Thoracic aorta (tissue), 2 donors: ENCODE results near the gene MLANA. TPM values are rescaled to one million over a fixed set of nuclear protein-coding genes. Genes with fewer than 3 reads are reported as not detected.

Experiments
- ATAC-seq: fragments of 150-250 bp; one replicate; pipeline ENCODE4 v1.8.0; 2017; ENCODE audit warnings: low read depth; ENCODE audit not compliant: insufficient number of reproducible peaks, low FRiP score
- DNase-seq: peaks from one replicate; pipeline ENCODE4 v3.0.0-alpha.2; 2020; ENCODE audit warnings: low spot score
- H3K27ac ChIP-seq, 2 donors: fragments of 200-600 bp; sonication (generic); 1 replicate in 1 of 2; 2 replicates in 1 of 2; pipeline ENCODE4 v1.5.1; 2016; ENCODE audit warnings: mild to moderate bottlenecking in 2 of 2, moderate library complexity in 2 of 2
- H3K27me3 ChIP-seq: fragments of 200-600 bp; sonication (generic); replicated peaks from 2 replicates; pipeline ENCODE4 v1.6.0; 2016; ENCODE audit warnings: mild to moderate bottlenecking; ENCODE audit not compliant: insufficient read depth
- H3K36me3 ChIP-seq: fragments of 200-600 bp; sonication (generic); one replicate; pipeline ENCODE4 v1.5.1; 2016
- H3K4me1 ChIP-seq, 2 donors: fragments of 200-600 bp; sonication (generic); 1 replicate in 1 of 2; 2 replicates in 1 of 2; pipeline versions ENCODE4 v1.5.1 to v1.6.0; 2016; ENCODE audit warnings: low read depth in 2 of 2, mild to moderate bottlenecking in 1 of 2; ENCODE audit not compliant: control insufficient read depth in 1 of 2
- H3K4me3 ChIP-seq: fragments of 200-600 bp; sonication (generic); 2 replicates; pipeline ENCODE4 v1.5.1; 2016; ENCODE audit warnings: mild to moderate bottlenecking
- H3K9me3 ChIP-seq: fragments of 200-600 bp; sonication (generic); 2 replicates; pipeline ENCODE4 v1.5.1; 2016
- total RNA-seq, 2 donors: library from RNA; depleted of rRNA; stranded (reverse); fragments of >200 nt; gene quantifications; one replicate each; pipeline versions ENCODE4 v1.1.0 to v1.2.3, GENCODE V29; 2016
- TF ChIP-seq, protein P1 (sequence below): fragments of 200-600 bp; sonication (generic); IDR thresholded peaks from one replicate; pipeline ENCODE4 v1.5.1; 2019; ENCODE audit warnings: antibody characterized with exemption

The MLANA gene
- total RNA-seq, 2 donors from 2014 or later, result not detected

DNA sequence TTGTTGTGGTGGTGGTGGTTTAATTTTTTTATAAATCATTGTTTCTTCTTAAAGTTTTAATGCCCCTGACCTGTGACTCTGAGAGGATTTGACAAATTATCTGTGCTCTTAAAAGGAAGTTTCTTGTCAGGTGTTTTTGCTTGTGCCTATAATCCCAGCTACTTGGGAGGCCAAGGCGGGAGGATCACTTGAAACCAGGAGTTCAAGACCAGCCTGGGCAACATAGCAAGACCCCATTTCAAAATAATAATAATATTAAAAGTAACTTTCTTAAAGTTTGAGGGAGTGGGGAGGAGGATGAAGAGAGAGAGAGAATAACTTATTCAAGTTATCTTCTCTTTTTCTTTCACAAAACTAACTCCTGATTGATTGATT lies 45.5 kb upstream of the MLANA start:
- Histone ChIP-seq H3K36me3 (no peaks in the 10 kb centered on the region), H3K27ac (no peak overlapping the region), H3K27me3 (no peaks in the 10 kb centered on the region), H3K4me1 (peaks cover 4 to 6% of the 10 kb centered on the region in 2 donors), H3K4me3 (no peak overlapping the region), H3K9me3 (no peaks in the 10 kb centered on the region)
- ATAC-seq, result no peak
- TF ChIP-seq, protein P1, sequence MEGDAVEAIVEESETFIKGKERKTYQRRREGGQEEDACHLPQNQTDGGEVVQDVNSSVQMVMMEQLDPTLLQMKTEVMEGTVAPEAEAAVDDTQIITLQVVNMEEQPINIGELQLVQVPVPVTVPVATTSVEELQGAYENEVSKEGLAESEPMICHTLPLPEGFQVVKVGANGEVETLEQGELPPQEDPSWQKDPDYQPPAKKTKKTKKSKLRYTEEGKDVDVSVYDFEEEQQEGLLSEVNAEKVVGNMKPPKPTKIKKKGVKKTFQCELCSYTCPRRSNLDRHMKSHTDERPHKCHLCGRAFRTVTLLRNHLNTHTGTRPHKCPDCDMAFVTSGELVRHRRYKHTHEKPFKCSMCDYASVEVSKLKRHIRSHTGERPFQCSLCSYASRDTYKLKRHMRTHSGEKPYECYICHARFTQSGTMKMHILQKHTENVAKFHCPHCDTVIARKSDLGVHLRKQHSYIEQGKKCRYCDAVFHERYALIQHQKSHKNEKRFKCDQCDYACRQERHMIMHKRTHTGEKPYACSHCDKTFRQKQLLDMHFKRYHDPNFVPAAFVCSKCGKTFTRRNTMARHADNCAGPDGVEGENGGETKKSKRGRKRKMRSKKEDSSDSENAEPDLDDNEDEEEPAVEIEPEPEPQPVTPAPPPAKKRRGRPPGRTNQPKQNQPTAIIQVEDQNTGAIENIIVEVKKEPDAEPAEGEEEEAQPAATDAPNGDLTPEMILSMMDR, result no peak
- DNase-seq, result no peak

DNA sequence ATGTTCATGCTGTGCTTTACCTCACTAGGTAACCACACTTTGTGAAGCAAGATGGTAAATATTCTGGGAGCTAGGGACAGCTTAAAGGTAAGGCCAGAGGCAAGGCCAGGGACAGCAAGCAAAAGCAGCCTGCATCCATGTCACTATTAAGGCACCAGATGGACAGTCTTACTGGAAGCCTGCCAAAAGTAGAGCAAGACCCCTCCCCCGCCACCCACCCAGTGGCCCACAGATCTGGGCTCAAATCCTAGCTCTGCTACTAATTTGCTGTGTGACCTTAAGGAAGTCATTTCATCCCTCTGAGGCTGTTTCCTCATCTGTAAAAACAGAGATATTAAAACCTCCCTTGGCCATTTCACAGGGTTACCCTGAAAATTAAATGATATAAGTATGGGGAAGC lies 44.6 kb upstream of the MLANA start:
- TF ChIP-seq, protein P1, result no peak
- Histone ChIP-seq H3K4me1 (peaks cover 4 to 6% of the 10 kb centered on the region in 2 donors), H3K27ac (no peak overlapping the region), H3K9me3 (no peaks in the 10 kb centered on the region), H3K36me3 (no peaks in the 10 kb centered on the region), H3K4me3 (no peak overlapping the region), H3K27me3 (no peaks in the 10 kb centered on the region)
- ATAC-seq, result no peak
- DNase-seq, result no peak

DNA sequence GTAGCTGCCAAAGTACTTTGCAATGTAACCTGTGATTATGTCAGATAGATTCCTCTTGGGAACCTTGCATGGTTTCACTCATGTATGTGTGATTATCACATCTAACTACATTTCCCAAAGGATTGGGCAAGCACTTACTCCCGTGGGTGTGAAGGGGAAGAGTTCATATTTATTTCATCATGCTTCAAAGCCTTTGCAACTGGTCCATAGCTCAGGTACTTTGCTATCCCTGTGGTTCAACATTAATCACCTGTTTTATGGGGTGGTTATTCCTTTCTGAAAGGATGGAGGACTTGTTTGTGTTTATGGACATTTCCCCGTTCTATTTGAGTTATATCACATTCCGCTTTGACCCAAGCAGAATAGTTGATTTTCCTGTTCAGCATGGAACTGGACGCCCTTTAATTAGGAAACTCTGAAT lies 44.2 kb upstream of the MLANA start:
- Histone ChIP-seq H3K4me3 (no peak overlapping the region), H3K27ac (no peak overlapping the region), H3K36me3 (no peaks in the 10 kb centered on the region), H3K9me3 (no peaks in the 10 kb centered on the region), H3K27me3 (no peaks in the 10 kb centered on the region), H3K4me1 (peaks cover 4 to 6% of the 10 kb centered on the region in 2 donors)
- TF ChIP-seq, protein P1, result no peak
- no peak for ATAC-seq
- no peak for DNase-seq

DNA sequence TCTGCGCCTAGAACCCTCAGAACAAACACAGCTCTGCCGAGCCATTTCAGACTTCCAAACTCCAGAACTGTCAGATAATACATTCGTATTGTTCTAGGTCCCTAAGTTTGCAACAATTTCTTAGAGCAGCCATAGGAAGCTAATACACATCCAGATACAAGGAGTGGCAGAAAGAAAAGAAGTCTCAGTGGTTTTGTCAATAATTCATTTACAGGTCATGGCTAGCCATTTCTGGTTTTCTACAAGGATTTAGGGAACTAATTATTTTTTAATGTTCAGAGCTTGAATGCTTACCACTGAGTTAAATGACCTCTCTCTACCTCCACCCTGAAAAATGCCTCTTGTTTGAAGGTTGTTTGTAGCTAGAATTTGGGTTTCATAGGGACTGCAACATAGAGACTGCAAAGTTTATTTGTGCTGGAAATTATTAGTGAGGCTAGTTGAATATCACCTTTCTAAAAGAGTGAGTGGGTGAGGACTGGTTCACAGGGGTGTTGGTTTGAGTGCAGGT lies 42.3 kb upstream of the MLANA start:
- Histone ChIP-seq H3K4me1 (peaks cover 4% of the 10 kb centered on the region in 2 donors), H3K4me3 (no peak overlapping the region), H3K27me3 (no peaks in the 10 kb centered on the region), H3K27ac (no peak overlapping the region), H3K36me3 (no peaks in the 10 kb centered on the region), H3K9me3 (no peaks in the 10 kb centered on the region)
- ATAC-seq (no peak), DNase-seq (no peak)
- TF ChIP-seq, protein P1, result no peak

DNA sequence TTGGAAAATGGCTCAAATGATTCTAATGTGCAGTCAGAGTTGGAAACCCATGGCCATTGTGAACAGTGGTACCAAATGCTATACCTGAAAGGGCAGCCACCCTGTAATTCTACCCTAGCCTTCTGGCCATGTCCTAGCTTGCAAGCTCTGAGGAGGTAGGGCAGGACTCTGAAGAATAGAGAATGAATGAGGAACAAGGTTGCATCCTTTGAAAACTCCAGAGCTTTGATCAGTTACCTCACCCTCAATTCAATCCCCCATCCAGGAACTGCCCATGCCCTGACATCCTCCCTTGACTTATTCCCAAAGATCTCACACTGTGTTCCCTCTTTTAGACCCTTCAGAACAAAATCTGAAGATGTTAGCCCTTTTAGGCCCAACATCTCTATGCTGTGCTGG lies 40.0 kb upstream of the MLANA start:
- H3K9me3 ChIP-seq, result no peaks in the 10 kb centered on the region
- H3K27me3 ChIP-seq, result no peaks in the 10 kb centered on the region
- DNase-seq, result no peak
- H3K36me3 ChIP-seq, result no peaks in the 10 kb centered on the region
- ATAC-seq, result no peak
- H3K27ac ChIP-seq, result no peak overlapping the region
- TF ChIP-seq, protein P1, result no peak
- no peak overlapping the region for H3K4me3 ChIP-seq
- no peaks in the 10 kb centered on the region for H3K4me1 ChIP-seq
